H7 (cell line): ENCODE measurements around the gene CMIP. TPM values are rescaled to one million over a fixed set of nuclear protein-coding genes. Genes with fewer than 3 reads are reported as not detected.
"Not testable (repeated sequence)": the region's sequence is repeated elsewhere in the genome, so short reads cannot be mapped to it uniquely, and the experiment has no call there.

Source experiments
- DNase-seq: peaks from one replicate; pipeline ENCODE4 v3.0.0; 2012
- H3K27me3 ChIP-seq: 2 replicates; pipeline ENCODE4 v1.6.0; 2011; ENCODE audit warnings: mild to moderate bottlenecking, low read length; ENCODE audit not compliant: control insufficient read depth, insufficient read depth
- H3K36me3 ChIP-seq: replicated peaks from 2 replicates; pipeline ENCODE4 v1.5.1; 2011; ENCODE audit warnings: low read length; ENCODE audit not compliant: control insufficient read depth, insufficient read depth
- H3K4me3 ChIP-seq: 2 replicates; pipeline ENCODE4 v1.5.1; 2011; ENCODE audit warnings: low read depth, mild to moderate bottlenecking, control low read depth, low read length, moderate library complexity; ENCODE audit not compliant: insufficient read depth
- total RNA-seq: library from RNA; depleted of rRNA; stranded (reverse); fragments of >200 nt; shearing (Covaris generic); gene quantifications from 2 replicates; pipeline ENCODE4 v1.2.3, GENCODE V29; 2014

CMIP gene
- total RNA-seq, 1 experiment from 2014 or later: 13.1 TPM

DNA sequence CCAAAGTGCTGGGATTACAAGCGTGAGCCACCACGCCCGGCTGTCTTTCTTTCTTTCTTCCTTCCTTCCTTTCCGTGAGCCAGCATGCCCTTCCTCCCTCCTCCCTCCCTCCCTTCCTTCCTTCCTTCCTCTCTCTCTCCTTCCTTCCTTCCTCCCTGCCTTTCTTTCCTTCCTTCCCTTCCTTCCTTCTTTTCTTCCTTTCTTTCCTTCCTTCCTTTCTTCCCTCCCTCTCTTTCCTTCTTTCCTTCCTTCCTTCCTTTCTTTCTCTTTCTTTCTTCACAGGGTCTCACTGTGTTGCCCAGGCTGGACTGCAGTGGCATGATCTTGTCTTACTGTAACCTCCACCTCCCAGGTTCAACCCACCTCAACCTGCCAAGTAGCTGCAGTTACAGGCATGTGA lies 283.8 kb downstream of the CMIP start:
- no peaks in the 10 kb centered on the region for H3K36me3 ChIP-seq

DNA sequence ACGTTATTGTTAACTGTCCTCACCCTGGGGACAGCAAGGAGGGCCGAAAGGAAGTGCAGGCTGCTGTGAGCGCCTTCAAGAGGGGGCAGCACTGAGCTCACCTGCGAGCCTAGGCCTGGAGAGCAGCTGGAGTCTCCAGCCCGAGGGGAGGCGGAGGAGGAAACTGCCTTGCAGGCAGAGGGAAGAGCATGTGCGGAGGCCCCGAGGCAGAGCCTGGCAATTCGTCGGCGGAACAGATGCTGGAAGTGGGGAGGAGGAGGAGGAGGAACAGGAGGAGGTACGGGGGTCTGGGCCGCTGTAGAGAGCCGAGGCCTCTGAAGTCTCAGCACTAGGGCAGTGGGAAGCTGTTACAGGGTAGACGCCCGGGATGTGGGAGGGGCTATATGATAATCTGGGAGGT lies 284.8 kb downstream of the CMIP start:
- DNase-seq: peak; percentile 74
- Histone ChIP-seq H3K36me3 (no peaks in the 10 kb centered on the region), H3K27me3 (no peaks in the 10 kb centered on the region), H3K4me3 (peak overlapping the region; percentile 19)

More for the DNA sequence above, 283.8 kb downstream of the CMIP start:
- H3K27me3 ChIP-seq: no peaks in the 10 kb centered on the region
- no peak overlapping the region for H3K4me3 ChIP-seq
- DNase-seq: no peak

DNA sequence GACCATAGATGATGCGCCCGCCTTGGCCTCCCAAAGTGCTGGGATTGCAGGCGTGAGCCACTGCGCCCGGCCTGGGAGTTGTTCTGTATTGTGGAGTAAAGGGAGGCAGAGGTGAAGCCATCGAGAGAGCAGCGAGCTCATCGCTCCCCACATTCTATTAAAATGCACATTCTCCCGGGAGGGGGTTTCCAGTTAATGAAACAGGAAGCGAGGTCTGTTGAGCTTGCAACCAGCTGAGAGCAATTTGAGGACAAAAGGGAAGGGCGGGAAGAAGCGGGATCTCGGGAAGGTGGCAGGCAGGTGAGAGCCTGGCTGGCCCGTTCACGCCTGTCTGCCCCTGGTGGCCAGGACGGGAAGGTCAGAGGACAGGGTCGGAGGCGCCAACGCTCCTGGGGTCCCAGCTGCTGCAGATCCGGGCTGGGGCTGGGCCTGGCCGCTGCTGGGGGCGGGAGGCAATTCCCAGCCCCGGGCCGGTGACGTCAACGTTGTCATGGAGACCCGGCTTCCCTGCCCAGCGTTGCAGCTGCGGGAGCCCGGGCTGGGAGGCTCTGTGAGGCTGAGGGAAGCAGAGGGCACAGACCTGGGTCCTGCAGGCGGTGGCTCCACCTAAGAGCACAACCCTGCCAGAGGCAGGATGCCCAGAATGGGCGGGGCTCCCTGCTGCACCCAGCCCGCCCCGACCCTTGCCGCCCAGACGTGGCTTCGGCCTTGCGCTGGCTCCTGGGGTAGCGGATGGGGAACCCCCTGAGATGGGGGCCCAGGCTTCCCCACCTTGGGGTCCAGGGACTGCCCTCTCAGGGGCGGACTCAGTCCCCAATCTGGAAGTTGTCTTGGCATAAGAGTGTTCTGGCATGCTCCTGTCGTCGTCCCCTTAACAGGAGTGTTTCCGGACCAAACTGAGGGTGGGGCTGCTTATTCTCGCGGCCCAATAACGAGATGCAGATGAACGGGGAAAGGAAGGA lies 285.8 kb downstream of the CMIP start:
- peak overlapping the region; percentile 38 for H3K4me3 ChIP-seq
- DNase-seq: peak; percentile 99
- H3K36me3 ChIP-seq: no peaks in the 10 kb centered on the region
- no peaks in the 10 kb centered on the region for H3K27me3 ChIP-seq

DNA sequence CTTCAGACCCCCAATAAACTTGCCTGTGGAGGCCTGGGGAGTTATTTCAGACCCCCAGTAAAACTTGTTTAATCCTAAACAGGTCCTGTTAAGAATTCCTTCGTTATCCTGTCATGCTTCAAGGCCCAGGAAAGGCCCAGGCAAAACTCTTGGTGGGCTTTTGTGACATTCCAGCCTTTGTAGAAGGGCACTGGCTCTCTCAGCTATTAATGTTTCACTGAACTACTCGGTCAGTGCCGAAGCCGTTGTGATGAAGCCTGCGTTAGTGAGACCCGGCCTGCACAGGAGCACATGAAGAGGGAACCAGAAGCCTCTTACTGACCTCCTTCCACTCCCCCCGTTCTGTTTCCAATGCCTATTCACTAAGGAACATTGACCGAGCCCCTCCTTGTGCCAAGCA lies 287.0 kb downstream of the CMIP start:
- no peaks in the 10 kb centered on the region for H3K36me3 ChIP-seq
- no peak overlapping the region for H3K4me3 ChIP-seq
- DNase-seq: no peak
- H3K27me3 ChIP-seq: no peaks in the 10 kb centered on the region

DNA sequence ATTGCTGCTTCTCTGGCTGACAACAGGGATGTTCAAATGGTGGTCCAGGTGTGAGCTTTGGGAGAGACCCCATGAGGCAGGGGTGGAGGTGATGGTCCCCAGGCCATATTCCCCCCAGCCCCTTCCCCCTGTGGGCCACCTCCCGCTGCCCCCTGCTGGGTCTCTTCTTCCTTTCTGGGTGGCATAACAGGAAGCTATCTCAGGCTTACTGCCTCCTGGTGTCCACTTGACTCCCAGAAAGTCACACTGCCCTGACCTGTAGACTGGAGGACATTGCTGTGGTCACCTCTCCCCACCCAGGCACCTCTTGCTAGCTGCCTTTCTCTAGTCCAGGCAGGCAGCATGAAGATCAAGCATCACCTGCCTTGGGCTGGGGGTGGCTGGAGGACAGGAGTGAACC lies 288.1 kb downstream of the CMIP start:
- DNase-seq: no peak
- no peak overlapping the region for H3K4me3 ChIP-seq
- H3K36me3 ChIP-seq: no peaks in the 10 kb centered on the region
- H3K27me3 ChIP-seq: no peaks in the 10 kb centered on the region

DNA sequence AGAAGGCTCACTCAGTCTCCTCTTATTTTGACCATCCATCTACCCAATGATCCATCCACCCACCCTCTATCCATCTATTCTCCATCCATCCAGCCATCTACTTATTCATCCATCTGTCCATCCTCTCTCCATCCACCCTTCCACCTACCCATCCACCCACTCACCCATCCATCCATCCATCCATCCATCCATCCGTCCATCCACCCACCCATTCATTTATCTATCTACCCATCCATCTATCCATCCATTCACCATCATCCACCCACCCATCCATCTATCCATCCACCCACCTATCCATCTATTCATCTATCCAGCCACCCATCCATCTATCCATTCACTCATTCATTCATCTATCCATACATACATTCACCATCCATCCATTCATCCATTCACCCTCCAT lies 288.7 kb downstream of the CMIP start:
- no peak for DNase-seq

DNA sequence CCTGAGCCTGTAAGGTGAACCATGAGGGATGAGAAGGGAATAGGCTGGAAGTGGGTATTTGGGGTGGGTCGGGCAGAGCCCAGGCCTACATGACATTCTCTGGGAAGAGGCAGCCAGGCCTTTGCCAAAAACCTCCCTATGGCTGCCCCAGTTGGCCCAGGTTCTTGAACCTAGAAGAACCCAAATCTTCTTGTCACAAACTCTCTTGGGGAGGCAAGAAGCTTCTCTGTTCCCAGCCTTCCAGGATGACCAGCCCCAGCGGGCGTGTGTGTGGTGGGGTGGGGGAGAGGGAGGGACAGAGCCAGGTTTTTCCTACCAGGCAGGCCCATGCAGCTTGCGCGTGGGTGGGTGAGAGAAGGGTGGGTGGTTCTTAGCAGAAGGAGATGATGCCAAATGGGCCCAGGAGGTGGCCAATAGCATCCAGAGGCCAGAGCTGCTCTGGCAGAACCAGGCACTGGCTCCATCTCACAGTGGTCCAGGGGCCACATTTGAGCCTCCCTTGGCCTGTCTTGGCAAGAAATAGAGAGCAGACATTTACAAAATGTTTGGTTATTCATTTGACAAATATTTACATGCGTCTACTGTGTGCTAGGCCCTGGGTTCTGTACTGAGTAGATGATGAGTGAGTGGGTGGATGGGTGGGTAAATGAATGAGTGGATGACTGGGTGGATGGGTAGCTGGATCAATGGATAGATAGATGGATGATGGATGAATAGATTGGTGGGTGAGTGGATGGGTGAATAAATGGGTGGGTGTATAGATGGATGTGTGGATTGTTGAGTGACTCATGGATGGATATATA lies 290.2 kb downstream of the CMIP start:
- Histone ChIP-seq H3K27me3 (no peaks in the 10 kb centered on the region), H3K4me3 (no peak overlapping the region), H3K36me3 (no peaks in the 10 kb centered on the region)
- DNase-seq: no peak

More for the DNA sequence above, 288.7 kb downstream of the CMIP start:
- Histone ChIP-seq H3K36me3 (no peaks in the 10 kb centered on the region), H3K27me3 (no peaks in the 10 kb centered on the region), H3K4me3 (no peak overlapping the region)

DNA sequence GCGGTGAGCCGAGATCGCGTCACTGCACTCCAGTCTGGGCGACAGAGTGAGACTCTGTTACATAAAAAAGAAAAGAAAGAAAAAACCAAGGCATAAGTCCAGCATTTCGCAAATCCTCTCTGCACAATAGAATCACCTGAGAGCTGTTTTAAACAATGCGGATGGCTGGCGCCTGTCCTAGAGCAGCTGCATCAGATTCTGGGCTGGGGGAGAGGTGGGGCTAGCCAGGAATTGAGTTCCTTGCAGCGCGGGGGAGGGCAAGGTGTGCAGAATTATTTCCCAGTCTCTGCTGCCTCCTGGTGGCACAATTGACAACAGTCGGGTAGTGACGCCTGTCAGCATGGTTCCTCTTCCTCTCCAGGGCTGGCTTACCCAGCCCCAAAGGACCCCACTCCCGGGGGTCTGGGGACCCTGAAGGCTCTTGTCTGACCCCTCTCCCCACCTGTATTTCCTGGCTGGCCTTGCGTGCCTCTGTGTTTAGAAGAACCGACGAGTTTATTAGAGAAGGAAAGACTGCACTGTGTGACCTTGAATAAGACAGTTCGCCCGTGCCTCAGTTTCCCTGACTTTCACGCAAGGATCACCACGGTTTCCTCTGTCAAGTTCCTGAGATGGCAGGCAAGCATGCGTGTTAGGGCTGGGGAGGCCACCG lies 293.4 kb downstream of the CMIP start:
- Histone ChIP-seq H3K36me3 (no peaks in the 10 kb centered on the region), H3K4me3 (no peak overlapping the region), H3K27me3 (no peaks in the 10 kb centered on the region; the same call in 1 of the 2 replicates)
- peak; percentile 91 for DNase-seq

DNA sequence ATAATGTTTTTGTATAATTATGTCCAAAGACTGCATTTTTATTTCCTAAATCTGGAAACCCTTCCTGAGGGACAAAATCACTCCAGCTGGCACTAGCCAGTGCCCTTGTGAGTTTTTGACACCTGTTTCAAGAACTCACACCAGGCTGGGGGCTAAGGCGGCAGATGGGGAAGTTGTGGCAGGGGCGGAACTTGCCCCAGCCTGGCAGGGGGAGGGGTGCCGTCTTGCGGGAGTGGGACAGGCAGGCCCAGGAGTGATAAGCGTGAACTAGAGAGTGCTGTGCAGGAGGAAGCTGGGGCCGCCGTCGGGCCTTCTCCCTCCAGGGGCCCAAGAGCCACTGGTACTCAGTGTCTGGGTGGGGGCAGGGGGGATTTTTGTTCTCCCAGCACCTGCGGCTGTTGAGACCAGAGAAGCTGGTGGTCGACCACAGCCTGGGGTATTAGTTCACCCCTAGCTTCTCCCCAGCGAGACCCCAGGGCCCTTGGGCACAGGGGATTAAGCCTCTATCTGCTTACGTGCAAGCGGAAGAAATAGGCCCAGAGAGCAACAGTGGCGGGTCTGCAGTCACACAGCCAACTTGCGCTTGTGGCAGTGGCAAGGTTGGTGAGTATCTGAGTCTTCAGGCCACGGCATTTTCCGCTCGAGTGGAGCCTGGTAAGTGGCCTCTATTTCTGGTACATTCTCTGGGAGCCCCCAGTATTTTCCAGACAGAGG lies 294.3 kb downstream of the CMIP start:
- Histone ChIP-seq H3K36me3 (no peaks in the 10 kb centered on the region), H3K27me3 (no peaks in the 10 kb centered on the region; the same call in 1 of the 2 replicates), H3K4me3 (no peak overlapping the region)
- DNase-seq: no peak

DNA sequence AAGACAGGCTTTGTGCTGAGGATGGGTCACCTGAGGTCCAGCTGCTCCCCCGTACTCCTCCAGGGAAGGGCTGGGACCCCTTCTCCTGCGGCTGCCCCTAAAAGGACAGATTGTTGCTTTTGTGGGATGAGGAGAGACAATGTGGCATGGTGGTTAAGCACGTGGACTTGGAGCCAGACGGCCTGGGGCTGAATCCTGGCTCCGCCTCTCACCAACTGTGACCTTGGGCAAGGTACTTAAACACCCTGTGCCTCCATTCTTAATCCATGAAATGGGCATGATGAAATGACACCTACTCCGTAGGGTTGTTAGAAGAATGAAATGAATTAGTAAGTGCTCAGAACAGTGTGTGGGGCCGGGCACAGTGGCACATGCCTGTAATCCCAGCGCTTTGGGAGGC lies 294.9 kb downstream of the CMIP start:
- no peak for DNase-seq
- no peaks in the 10 kb centered on the region; the same call in 1 of the 2 replicates for H3K27me3 ChIP-seq

DNA sequence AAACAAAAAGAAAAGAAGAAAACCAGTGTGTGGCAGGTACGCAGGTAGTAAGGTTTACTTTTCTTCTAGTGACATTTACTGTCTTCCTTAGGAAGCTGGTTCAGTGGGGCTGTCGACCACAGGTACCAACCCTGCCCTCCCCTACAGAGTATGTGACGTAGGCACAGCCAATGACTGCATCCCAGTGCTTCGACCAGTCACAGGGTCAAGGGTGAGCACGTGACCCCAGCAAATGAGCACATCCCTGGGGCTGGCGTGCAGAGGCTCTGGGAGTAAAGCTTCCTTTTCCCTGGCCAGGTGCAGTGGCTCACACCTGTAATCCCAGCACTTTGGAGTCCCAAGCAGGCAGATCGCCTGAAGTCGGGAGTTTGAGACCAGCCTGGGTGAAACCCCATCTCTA lies 295.6 kb downstream of the CMIP start:
- Histone ChIP-seq H3K4me3 (no peak overlapping the region), H3K36me3 (no peaks in the 10 kb centered on the region), H3K27me3 (no peaks in the 10 kb centered on the region; the same call in 1 of the 2 replicates)
- DNase-seq: peak; percentile 74

More for the DNA sequence above, 294.9 kb downstream of the CMIP start:
- Histone ChIP-seq H3K36me3 (no peaks in the 10 kb centered on the region), H3K4me3 (no peak overlapping the region)

DNA sequence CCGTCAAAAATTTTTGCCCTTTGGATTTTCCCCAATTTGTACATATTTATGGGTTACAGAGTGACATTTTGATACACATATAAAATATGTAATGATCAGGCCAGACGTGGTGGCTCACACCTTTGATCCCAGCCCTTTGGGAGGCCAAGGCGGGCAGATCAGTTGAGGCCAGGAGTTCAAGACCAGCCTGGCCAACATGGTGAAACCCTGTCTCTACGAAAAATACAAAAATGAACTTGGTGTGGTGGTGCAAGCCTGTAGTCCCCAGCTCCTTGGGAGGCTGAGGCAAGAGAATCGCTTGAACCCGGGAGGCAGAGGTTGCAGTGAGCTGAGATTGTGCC lies 296.8 kb downstream of the CMIP start:
- not testable (repeated sequence) for H3K36me3 ChIP-seq, H3K4me3 ChIP-seq, H3K27me3 ChIP-seq, DNase-seq

DNA sequence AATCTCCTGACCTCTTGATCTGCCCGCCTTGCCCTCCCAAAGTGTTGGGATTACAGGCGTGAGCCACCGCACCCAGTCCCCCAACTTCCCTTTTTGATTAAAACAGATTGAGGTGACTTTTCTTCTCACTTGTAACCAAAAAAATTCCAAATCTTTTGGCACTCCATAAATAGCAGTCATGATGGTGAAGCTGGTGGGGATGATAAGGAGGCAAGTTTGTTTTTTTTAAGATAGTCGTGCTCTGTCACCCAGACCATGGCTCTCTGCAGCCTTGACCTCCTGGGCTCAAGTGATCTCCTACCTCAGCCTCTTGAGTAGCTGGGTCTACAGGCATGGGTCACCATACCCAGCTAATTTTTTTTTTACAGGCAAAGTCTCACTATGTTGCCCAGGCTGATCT lies 299.8 kb downstream of the CMIP start:
- Histone ChIP-seq H3K27me3 (no peaks in the 10 kb centered on the region; the same call in 1 of the 2 replicates), H3K4me3 (no peak overlapping the region), H3K36me3 (no peaks in the 10 kb centered on the region)
- no peak for DNase-seq

DNA sequence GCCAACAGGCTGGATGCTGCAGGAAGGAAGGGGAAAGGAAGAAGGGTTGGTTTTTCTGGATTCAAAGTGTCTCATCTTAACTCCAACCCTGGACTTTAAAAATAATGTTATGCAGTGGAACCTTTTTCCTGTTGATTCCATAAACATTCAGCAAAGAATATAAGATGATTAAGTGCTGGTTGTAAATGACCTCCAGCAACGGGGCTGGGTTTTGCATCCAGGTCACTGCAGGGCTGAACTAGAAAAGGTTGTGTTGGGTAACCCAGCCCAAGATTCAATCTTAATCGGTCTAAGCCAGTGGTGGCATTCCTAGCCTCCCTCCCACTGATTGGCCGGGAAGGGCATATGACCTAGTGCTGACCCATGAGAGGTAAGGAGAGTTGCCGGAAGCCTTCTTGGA lies 300.3 kb downstream of the CMIP start:
- no peak for DNase-seq
- Histone ChIP-seq H3K27me3 (no peaks in the 10 kb centered on the region; the same call in 1 of the 2 replicates), H3K4me3 (no peak overlapping the region), H3K36me3 (no peaks in the 10 kb centered on the region)
